Measurements from ENCODE around the gene ARRB1. TPM values are rescaled to one million over a fixed set of nuclear protein-coding genes. Genes with fewer than 3 reads are reported as not detected.

ARRB1 gene
- total and polyA plus RNA-seq, 2 experiments from 2014 or later = 4.5 to 10.7 TPM

GRCh38 chr11:75350743-75351540, 519 bp downstream of the ARRB1 start:
- no peaks in the 10 kb centered on the region for H3K27me3 ChIP-seq
- peak in 1 of 2 donors; percentile 24 for DNase-seq (ENCODE audit: low read depth in 1 of 2, low spot score in 1 of 2)
- H3K4me1 ChIP-seq (ENCODE audit: low read depth) = peaks cover 31% of the 10 kb centered on the region
- H3K36me3 ChIP-seq = no peaks in the 10 kb centered on the region
- no peaks in the 10 kb centered on the region for H3K9me3 ChIP-seq (ENCODE audit: low read depth)
- H3K4me3 ChIP-seq = peak overlapping the region; percentile 52
- TF ChIP-seq, protein P1, sequence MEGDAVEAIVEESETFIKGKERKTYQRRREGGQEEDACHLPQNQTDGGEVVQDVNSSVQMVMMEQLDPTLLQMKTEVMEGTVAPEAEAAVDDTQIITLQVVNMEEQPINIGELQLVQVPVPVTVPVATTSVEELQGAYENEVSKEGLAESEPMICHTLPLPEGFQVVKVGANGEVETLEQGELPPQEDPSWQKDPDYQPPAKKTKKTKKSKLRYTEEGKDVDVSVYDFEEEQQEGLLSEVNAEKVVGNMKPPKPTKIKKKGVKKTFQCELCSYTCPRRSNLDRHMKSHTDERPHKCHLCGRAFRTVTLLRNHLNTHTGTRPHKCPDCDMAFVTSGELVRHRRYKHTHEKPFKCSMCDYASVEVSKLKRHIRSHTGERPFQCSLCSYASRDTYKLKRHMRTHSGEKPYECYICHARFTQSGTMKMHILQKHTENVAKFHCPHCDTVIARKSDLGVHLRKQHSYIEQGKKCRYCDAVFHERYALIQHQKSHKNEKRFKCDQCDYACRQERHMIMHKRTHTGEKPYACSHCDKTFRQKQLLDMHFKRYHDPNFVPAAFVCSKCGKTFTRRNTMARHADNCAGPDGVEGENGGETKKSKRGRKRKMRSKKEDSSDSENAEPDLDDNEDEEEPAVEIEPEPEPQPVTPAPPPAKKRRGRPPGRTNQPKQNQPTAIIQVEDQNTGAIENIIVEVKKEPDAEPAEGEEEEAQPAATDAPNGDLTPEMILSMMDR (IDR thresholded peaks at IDR 0.05; ENCODE audit: low read depth, low read length) = peak; percentile 18
- H3K27ac ChIP-seq = peak overlapping the region; percentile 52

DNA sequence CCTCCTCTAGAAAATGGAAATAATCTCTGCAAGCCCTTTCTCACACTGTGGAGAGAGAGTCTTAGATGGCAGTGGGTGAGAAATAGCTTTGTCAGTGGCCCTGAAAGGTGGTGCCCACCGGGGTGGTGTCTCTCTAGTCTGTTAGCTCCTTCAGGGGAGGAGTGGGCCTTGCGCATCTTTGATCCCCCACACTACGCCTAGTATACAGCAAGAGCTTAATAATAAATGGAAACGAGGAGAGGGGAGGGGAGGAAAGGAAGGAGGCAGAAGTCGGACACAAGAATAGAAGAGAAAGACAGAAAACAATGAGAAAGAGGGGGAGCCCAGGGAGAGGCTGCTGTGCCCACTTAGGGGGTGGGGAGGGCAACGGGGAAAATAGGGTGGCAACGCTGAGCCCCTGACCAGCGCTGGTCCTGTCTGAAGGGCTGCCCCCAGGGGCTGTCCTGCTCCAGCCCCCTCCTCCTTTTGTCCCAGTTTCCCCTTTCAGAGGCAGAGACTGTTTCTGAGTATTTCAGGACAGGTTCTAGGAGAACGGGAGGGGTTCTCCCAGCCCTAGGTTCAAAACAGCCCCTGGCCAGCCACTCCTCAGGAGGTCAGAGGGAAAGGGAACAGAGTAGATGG, 1.2 kb downstream of the ARRB1 start:
- H3K27me3 ChIP-seq = no peaks in the 10 kb centered on the region
- peak overlapping the region; percentile 52 for H3K4me3 ChIP-seq
- H3K27ac ChIP-seq = peak overlapping the region; percentile 51
- no peaks in the 10 kb centered on the region for H3K9me3 ChIP-seq (ENCODE audit: low read depth)
- no peak for DNase-seq (ENCODE audit: low read depth in 1 of 2, low spot score in 1 of 2)
- TF ChIP-seq, protein P1 (IDR thresholded peaks at IDR 0.05; ENCODE audit: low read depth, low read length) = no peak
- peaks cover 31% of the 10 kb centered on the region for H3K4me1 ChIP-seq (ENCODE audit: low read depth)
- no peaks in the 10 kb centered on the region for H3K36me3 ChIP-seq

DNA sequence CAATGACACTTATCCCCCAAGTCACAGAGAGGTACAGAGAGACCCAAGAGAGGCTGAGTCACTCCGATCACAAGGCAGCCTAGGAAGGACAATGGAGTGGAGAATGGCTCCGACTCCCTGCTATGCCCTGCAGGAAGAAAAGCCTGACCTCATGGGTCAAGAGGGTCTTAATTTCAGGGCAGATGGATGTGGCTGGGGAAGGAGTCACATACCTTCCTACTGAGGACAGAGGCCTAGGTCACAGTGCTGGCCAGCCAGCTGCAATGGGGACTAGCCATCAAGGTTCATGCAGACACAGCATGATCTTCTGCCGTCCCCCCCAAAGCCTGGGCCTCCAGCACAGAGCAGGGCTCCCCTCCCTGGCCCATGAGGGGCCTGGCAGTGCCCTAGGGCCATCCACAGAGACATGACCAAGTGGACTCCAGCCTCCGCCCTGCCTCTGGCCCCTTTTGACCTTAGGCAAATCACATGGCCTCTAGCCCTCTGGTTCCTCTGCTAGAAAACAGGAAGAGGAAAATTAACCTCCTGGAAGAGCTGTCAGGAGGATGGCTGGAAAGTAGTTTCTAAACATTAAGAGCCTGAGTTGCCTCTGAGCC, 1.8 kb downstream of the ARRB1 start:
- Histone ChIP-seq H3K27me3 (no peaks in the 10 kb centered on the region), H3K4me1 (ENCODE audit: low read depth) (peaks cover 31% of the 10 kb centered on the region), H3K36me3 (no peaks in the 10 kb centered on the region), H3K4me3 (no peak overlapping the region), H3K9me3 (ENCODE audit: low read depth) (no peaks in the 10 kb centered on the region), H3K27ac (peak overlapping the region; percentile 45)
- no peak for DNase-seq (ENCODE audit: low read depth in 1 of 2, low spot score in 1 of 2)
- TF ChIP-seq, protein P1 (IDR thresholded peaks at IDR 0.05; ENCODE audit: low read depth, low read length) = no peak

- Histone ChIP-seq H3K36me3 (no peaks in the 10 kb centered on the region), H3K9me3 (ENCODE audit: low read depth) (no peaks in the 10 kb centered on the region), H3K27me3 (no peaks in the 10 kb centered on the region), H3K4me1 (ENCODE audit: low read depth) (peaks cover 37% of the 10 kb centered on the region), H3K27ac (peak overlapping the region; percentile 77), H3K4me3 (no peak overlapping the region)
- peak; percentile 52 to 91 for DNase-seq (ENCODE audit: low read depth in 1 of 2, low spot score in 1 of 2)
- TF ChIP-seq, protein P1 (IDR thresholded peaks at IDR 0.05; ENCODE audit: low read depth, low read length) = no peak
Observed at GRCh38 chr11:75347781-75348566, 3.5 kb downstream of the ARRB1 start.

All from cardiac muscle cell (in vitro differentiated cells and primary cell).